Activated naive CD8-positive, alpha-beta T cell treated with anti-CD3 and anti-CD28 coated beads, Interleukin-2, amount 50 U/mL, for 24 hours (primary cell): ENCODE results near the gene NXPH1.

Experiments used
- ATAC-seq: fragments of 150-1000 bp; cut with Tn5 transposase; one replicate; pipeline ENCODE4 v1.10.0; 2021
- DNase-seq: peaks from one replicate; pipeline ENCODE4 v3.0.0; 2021
- H3K27ac Mint-ChIP-seq: one replicate; pipeline ENCODE4 v1.8.0; 2021; ENCODE audit warnings: mild to moderate bottlenecking, mixed read lengths
- H3K27me3 Mint-ChIP-seq: one replicate; pipeline ENCODE4 v1.8.0; 2021; ENCODE audit warnings: mixed read lengths
- H3K36me3 Mint-ChIP-seq: one replicate; pipeline ENCODE4 v1.8.0; 2021; ENCODE audit warnings: low read depth, mixed read lengths
- H3K4me1 Mint-ChIP-seq: one replicate; pipeline ENCODE4 v1.8.0; 2021; ENCODE audit warnings: mixed read lengths
- H3K4me3 Mint-ChIP-seq: one replicate; pipeline ENCODE4 v1.8.0; 2021; ENCODE audit warnings: mild to moderate bottlenecking, moderate library complexity, mixed read lengths
- H3K9me3 Mint-ChIP-seq: one replicate; pipeline ENCODE4 v1.8.0; 2021; ENCODE audit warnings: mixed read lengths

Gene NXPH1

DNA sequence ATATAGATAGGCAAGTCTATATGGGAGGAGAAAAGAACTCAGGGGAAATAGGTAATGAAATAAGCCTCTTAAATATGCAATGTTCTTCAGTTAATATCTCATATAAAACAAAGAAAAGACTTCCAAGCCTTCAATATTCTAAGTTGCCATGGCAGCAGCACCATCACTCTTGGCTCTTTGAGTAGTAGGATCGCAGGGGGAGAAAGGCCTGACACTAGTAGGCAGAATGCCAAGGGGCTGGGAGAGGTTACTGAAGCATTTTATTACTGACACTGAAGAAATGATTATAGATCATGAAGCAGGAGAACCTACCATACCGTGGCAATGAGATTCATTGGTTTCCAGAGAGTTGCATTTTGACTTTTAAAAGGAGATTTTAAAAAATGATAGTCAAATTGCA is 193.9 kb downstream of the NXPH1 start:
- no peaks in the 10 kb centered on the region for H3K36me3 Mint-ChIP-seq
- H3K4me3 Mint-ChIP-seq, result no peak overlapping the region
- DNase-seq, result no peak
- H3K9me3 Mint-ChIP-seq, result no peaks in the 10 kb centered on the region
- no peaks in the 10 kb centered on the region for H3K27me3 Mint-ChIP-seq
- ATAC-seq, result no peak
- H3K4me1 Mint-ChIP-seq, result no peaks in the 10 kb centered on the region
- no peak overlapping the region for H3K27ac Mint-ChIP-seq

DNA sequence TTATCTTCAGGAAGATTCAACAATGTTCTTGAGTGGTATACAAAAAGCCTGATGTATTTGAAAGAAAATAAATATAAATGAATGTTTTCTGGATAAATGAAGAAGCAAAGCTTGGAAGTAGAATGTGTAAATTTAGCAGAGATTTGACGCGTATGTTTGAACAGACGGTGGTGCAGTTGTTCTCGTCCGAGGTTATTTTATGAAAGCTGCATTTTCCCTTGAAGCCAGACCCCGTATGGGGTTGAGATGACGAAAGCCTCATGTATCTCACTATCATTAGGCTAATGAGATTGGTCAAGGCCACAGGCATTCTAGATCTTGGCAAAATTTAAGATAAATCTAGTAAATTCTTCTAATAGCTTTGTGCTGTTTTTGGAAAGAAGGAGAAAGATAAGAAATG is 195.2 kb downstream of the NXPH1 start:
- no peaks in the 10 kb centered on the region for H3K36me3 Mint-ChIP-seq
- DNase-seq, result no peak

DNA sequence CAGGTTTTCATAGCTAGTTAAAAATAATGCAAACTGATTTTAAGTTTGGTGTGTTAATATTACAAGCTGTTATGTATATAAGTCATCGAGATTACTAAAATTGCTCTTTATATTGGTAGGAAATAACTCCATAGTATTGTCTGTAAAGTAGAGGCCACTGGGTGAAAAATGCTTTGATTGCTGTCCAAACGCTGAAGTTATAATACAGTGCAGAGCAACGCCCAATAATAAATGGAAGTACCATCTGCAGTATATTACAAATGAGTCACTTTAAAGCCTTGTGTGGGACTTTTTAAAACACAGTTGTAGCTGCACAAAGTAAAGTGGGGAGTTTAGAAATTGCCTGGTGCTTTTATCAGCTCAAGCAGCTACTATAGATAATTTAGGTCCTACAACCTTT is 196.1 kb downstream of the NXPH1 start:
- Mint-ChIP-seq H3K27me3 (no peaks in the 10 kb centered on the region), H3K36me3 (no peaks in the 10 kb centered on the region), H3K4me3 (no peak overlapping the region), H3K27ac (no peak overlapping the region), H3K4me1 (no peaks in the 10 kb centered on the region), H3K9me3 (peaks cover 3% of the 10 kb centered on the region)
- DNase-seq (no peak), ATAC-seq (no peak)

More for the DNA sequence above, 195.2 kb downstream of the NXPH1 start:
- H3K4me3 Mint-ChIP-seq, result no peak overlapping the region
- H3K4me1 Mint-ChIP-seq, result no peaks in the 10 kb centered on the region
- no peak overlapping the region for H3K27ac Mint-ChIP-seq
- peaks cover 3% of the 10 kb centered on the region for H3K9me3 Mint-ChIP-seq
- no peak for ATAC-seq
- no peaks in the 10 kb centered on the region for H3K27me3 Mint-ChIP-seq

DNA sequence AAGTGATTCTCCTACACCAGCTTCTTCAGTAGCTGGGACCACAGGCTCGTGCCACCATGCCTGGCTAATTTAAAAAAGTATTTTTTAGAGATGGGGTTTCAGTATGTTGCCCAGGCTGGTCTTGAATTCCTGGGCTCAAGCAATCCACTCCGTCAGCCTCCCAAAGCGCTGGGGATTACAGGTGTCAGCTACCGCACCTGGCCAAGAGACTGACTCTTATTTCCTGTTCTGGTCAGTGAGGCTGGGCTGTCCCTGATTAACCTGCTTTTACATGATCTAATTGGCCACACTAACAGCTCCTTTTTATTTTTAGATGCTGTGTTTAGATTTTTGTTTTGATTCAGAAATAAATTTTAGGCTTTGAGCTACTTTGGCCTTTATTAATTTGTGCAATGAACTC is 203.9 kb downstream of the NXPH1 start:
- ATAC-seq (no peak), DNase-seq (no peak)
- H3K27me3 Mint-ChIP-seq, result no peaks in the 10 kb centered on the region
- no peak overlapping the region for H3K4me3 Mint-ChIP-seq
- no peak overlapping the region for H3K27ac Mint-ChIP-seq
- H3K4me1 Mint-ChIP-seq, result no peaks in the 10 kb centered on the region
- no peaks in the 10 kb centered on the region for H3K36me3 Mint-ChIP-seq
- peaks cover 3% of the 10 kb centered on the region for H3K9me3 Mint-ChIP-seq

DNA sequence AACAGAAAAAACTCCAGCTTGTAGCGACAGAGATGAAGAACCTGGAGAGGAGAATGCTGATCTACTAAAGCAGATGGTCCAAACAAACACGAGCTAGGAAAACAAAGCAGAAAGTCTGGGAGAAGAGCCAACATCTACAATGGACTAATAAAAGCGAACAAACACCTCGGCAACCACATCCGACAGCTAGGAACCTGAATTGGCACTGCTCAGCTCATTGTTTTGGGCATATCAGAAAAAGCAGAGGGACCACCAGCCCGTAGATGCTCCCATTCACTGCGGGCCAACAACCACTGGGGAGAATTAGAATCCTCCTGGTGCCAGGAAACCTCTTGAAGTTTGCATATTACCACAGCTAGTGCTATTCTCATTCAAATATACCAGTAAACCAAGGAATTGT is 204.7 kb downstream of the NXPH1 start:
- DNase-seq, result no peak
- Mint-ChIP-seq H3K9me3 (no peaks in the 10 kb centered on the region), H3K27me3 (no peaks in the 10 kb centered on the region), H3K4me3 (no peak overlapping the region), H3K4me1 (no peaks in the 10 kb centered on the region), H3K36me3 (no peaks in the 10 kb centered on the region), H3K27ac (no peak overlapping the region)
- ATAC-seq, result no peak

DNA sequence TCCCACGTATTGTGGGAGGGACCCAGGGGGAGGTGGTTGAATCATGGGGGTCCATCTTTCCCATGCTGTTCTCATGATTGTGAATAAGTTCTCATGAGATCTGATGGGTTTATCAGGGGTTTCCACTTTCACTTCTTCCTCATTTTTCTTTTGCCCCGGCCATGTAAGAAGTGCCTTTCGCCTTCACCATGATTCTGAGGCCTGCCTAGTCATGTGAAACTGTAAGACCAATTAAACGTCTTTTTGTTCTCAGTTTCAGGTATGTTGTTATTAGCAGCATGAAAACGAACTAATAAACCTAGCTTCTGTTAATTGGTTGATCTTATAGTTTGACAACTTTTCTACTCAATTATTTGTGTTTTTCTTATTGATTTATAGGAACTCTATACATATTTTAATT is 206.3 kb downstream of the NXPH1 start:
- H3K4me3 Mint-ChIP-seq, result no peak overlapping the region
- DNase-seq (no peak), ATAC-seq (no peak)
- no peaks in the 10 kb centered on the region for H3K36me3 Mint-ChIP-seq
- no peaks in the 10 kb centered on the region for H3K9me3 Mint-ChIP-seq
- no peak overlapping the region for H3K27ac Mint-ChIP-seq
- H3K27me3 Mint-ChIP-seq, result no peaks in the 10 kb centered on the region
- H3K4me1 Mint-ChIP-seq, result no peaks in the 10 kb centered on the region

DNA sequence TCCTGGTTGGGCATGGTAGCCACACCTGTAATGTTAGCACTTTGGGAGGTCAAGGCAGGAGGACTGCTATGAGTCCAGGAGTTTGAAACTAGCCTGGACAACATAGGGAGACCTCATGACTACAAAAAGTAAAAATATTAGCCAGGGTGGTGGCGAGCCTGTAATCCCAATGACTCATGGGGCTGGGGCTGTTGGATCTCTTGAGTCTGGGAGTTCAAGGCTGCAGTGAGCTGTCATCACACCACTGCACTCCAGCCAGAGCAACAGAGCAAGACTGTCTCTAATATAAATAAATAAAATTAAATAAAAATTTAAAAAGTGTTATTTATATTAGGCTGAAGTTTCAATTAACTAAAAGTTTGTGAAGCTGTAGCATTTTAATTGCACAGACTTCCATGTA is 207.3 kb downstream of the NXPH1 start:
- H3K4me3 Mint-ChIP-seq, result no peak overlapping the region
- H3K4me1 Mint-ChIP-seq, result no peaks in the 10 kb centered on the region
- H3K27ac Mint-ChIP-seq, result no peak overlapping the region
- no peaks in the 10 kb centered on the region for H3K27me3 Mint-ChIP-seq
- no peak for ATAC-seq
- no peaks in the 10 kb centered on the region for H3K36me3 Mint-ChIP-seq
- DNase-seq, result no peak
- no peaks in the 10 kb centered on the region for H3K9me3 Mint-ChIP-seq

DNA sequence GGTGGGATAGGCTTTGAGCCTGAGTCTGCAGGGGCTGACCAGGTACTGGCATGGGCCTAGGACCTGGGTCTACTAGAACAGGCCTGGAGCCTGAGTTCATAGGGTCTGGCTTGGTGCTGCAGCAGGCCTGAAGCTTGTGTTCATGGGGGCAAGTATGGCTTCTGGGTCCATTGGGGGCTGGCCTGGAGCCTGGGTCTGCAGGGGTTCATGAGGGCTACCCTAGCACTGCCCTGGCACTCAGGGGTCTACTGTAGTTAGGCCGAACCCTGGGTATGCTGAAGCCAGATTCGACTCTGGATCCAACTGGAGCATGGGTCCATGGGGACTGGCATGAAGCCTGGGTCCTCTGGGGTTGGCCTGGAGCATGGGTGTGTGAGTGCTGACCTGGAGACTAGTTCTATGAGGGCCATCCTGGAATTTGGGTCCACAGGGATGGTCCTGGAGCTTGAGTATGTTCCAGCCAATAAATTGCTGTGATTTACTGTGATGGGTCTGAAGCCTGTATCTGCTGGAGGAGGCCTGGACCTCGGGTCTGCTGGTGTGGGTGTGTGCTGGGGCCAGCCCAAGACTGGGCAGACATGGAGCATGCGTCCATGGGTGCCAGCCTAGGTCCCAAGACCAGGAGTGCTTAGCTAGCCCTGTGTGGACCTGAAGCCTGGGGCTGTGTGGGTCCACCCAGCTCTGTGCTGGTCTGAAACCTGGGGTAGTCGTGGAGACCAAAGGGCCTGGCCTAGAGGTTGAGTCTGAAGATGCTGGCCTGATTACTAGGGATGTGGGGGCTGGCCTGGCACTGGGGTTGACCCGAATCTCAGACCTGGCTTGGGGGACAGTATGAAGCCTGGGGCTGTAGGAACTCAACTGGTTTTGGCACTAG is 235.5 kb downstream of the NXPH1 start:
- ATAC-seq, result peak; percentile 40
- H3K9me3 Mint-ChIP-seq, result no peaks in the 10 kb centered on the region
- H3K27me3 Mint-ChIP-seq, result no peaks in the 10 kb centered on the region
- H3K27ac Mint-ChIP-seq, result no peak overlapping the region
- no peaks in the 10 kb centered on the region for H3K36me3 Mint-ChIP-seq
- H3K4me3 Mint-ChIP-seq, result no peak overlapping the region
- H3K4me1 Mint-ChIP-seq, result no peaks in the 10 kb centered on the region
- no peak for DNase-seq

DNA sequence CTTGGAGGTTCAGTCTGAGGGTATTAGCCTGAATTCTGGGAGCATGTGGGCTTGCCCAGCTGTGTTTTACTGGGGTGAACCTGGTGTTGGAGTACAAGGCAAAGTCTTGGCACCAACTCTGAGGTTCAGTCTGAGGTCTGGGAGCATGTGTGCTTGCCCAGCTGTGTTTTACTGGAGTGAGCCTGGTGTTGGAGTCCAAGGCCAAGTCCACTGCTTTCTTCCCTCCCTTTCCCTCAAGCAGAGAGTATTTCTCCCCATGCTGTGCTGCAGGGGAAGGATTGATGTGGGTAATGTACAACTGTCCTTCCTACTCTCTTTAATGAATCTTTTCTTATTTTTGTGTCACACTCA is 236.1 kb downstream of the NXPH1 start:
- no peak overlapping the region for H3K27ac Mint-ChIP-seq
- no peaks in the 10 kb centered on the region for H3K4me1 Mint-ChIP-seq
- DNase-seq, result no peak
- no peak overlapping the region for H3K4me3 Mint-ChIP-seq
- no peak for ATAC-seq
- H3K36me3 Mint-ChIP-seq, result no peaks in the 10 kb centered on the region
- no peaks in the 10 kb centered on the region for H3K9me3 Mint-ChIP-seq
- no peaks in the 10 kb centered on the region for H3K27me3 Mint-ChIP-seq

DNA sequence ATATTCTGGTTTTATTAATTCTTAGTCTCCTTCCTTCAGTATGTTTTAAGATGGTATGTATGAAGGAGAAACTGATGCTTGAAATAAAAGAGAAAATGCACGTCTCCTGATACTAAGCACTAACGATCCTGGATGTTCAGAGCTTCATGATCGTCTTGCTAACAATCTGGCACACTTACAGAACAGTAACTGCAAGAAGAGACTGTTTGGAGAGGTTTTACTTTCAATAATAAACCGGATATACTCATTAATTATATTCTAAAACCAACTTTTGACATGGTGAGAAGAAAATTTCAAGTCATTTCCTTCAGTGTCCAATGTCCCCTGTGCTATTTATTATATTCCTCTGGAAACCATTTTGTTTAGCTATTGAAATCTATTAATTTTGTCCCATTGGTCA is 251.0 kb downstream of the NXPH1 start:
- DNase-seq, result no peak
- Mint-ChIP-seq H3K27ac (no peak overlapping the region), H3K4me3 (no peak overlapping the region), H3K27me3 (no peaks in the 10 kb centered on the region), H3K9me3 (peaks cover 3% of the 10 kb centered on the region), H3K36me3 (no peaks in the 10 kb centered on the region), H3K4me1 (no peaks in the 10 kb centered on the region)
- no peak for ATAC-seq

DNA sequence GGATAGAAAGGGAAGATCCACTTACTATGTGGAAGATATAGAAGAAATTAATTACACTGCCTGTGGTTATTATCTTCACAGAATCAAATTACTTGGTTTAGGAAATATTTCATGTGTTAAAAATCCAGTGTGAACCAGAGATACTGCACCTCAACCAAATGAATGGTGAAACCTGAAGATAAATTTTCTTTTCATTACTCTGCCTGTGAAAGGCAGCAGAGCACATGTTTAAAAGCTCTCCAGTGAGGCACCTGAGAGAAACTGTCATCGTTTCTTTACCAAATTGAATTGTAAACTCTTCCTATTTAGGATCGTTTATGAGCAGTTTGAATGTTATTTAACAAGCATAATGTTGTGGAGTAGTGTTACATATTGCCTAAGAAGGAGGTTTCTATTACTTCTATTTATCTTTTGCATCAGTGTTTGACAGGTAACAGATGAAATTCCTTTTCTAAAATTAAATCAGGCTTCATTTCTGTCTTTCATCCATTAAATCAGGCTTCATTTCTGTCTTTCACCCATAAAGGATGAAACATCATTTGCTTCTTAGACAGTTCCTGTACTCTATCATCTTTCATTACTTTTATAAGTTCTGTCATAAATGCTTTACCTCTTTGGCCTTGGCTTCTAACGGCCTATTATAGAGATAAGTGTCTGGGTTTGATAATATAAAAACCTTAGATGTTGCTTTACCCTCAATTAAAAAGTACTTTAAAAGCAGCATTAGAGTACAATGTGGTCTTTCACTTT is 266.6 kb downstream of the NXPH1 start:
- H3K4me3 Mint-ChIP-seq, result no peak overlapping the region
- H3K27me3 Mint-ChIP-seq, result no peaks in the 10 kb centered on the region
- H3K4me1 Mint-ChIP-seq, result no peaks in the 10 kb centered on the region
- no peaks in the 10 kb centered on the region for H3K9me3 Mint-ChIP-seq
- H3K27ac Mint-ChIP-seq, result no peak overlapping the region
- DNase-seq (no peak), ATAC-seq (no peak)
- no peaks in the 10 kb centered on the region for H3K36me3 Mint-ChIP-seq

DNA sequence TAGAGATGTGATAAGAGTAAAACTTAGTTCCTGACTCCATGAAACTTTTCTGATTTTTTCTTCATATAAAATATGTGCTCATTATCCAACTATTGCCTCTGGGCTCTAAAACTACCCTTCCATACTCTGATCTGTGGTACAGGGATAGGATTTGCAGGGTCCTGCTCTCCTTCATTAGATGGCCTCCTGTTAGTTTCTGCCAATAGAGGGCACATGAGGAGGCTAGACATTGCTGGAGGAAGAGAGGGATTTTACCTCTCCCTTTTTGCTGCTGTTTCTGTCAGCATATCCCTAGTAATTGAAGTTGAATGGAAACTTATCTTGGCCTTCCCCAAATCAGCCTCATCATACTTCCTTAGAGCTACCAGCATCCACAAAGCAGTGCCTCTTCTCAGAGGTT is 269.4 kb downstream of the NXPH1 start:
- no peak overlapping the region for H3K4me3 Mint-ChIP-seq
- no peaks in the 10 kb centered on the region for H3K9me3 Mint-ChIP-seq
- no peak overlapping the region for H3K27ac Mint-ChIP-seq
- no peaks in the 10 kb centered on the region for H3K27me3 Mint-ChIP-seq
- no peaks in the 10 kb centered on the region for H3K4me1 Mint-ChIP-seq
- no peak for ATAC-seq
- DNase-seq, result no peak
- H3K36me3 Mint-ChIP-seq, result no peaks in the 10 kb centered on the region

DNA sequence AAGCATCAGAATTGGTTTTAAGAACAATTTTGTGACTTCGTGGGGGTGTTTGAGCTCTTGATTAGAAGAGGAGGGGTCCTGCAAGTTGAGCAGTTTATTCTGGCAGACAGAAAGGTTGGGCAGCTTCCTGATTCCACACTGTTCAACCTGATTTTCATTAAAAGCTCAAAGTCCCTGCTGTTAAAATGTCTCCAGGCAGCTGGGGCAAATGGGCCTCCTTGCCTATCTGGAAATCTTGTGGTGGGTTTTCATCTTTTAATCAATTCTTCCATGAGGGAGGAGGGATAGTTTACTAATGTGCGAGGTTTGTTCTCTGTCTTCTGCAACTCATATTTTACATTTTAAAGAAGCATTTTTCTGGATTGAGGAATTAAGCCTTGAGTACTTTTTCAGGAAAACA is 276.7 kb downstream of the NXPH1 start:
- no peak for DNase-seq
- no peak overlapping the region for H3K27ac Mint-ChIP-seq
- ATAC-seq, result no peak
- no peak overlapping the region for H3K4me3 Mint-ChIP-seq
- H3K27me3 Mint-ChIP-seq, result no peaks in the 10 kb centered on the region
- no peaks in the 10 kb centered on the region for H3K4me1 Mint-ChIP-seq
- no peaks in the 10 kb centered on the region for H3K9me3 Mint-ChIP-seq
- no peaks in the 10 kb centered on the region for H3K36me3 Mint-ChIP-seq

DNA sequence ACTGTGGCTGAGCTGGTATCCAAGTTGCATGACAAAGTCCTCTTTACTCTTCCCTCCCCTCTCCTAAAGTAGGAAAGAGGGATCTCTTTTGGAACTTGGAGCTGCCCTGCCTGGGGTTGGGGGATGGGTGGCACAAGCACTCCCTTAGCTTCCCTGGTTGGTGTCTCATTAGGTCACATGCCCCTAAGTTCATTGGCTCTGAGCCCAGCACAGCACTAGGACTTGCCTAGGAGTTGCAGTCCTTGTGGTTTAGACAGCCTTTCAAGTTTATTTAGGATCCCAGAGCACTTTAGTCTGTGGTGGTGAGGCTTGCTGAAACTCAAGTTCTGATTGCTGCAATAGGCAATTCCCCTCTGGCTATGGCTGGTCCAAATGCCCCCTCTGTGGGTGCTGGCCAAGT is 281.4 kb downstream of the NXPH1 start:
- Mint-ChIP-seq H3K4me3 (no peak overlapping the region), H3K4me1 (no peaks in the 10 kb centered on the region), H3K9me3 (peaks cover 5% of the 10 kb centered on the region), H3K27me3 (no peaks in the 10 kb centered on the region), H3K36me3 (no peaks in the 10 kb centered on the region), H3K27ac (no peak overlapping the region)
- DNase-seq (no peak), ATAC-seq (no peak)

DNA sequence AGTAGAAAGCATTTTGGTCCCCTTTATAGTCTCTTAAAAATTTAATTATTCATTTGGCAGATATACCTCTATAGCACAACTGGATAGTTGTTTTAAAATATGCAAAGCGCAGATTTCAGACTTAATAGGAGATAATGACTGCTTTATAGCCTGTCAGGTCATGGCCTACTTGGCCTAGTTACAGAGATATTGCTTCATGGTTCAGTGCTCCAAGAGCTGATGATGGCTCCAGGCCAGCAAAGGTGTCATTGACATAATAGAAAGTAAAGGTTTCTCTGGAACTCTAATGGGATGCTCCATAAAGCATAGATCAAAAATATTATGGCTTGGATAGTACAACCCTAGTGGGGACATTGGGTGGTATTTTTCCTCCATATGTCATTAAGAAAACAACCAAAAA is 285.7 kb downstream of the NXPH1 start:
- no peak for DNase-seq
- Mint-ChIP-seq H3K4me1 (no peaks in the 10 kb centered on the region), H3K36me3 (no peaks in the 10 kb centered on the region), H3K27ac (no peak overlapping the region), H3K9me3 (peaks cover 5% of the 10 kb centered on the region), H3K4me3 (no peak overlapping the region), H3K27me3 (no peaks in the 10 kb centered on the region)
- ATAC-seq, result no peak
